ENCODE data around the gene TMEM248. TPM values are rescaled to one million over a fixed set of nuclear protein-coding genes. Genes with fewer than 3 reads are reported as not detected.
"Not testable (repeated sequence)": the region's sequence is repeated elsewhere in the genome, so short reads cannot be mapped to it uniquely, and the experiment has no call there.

The TMEM248 gene
- total RNA-seq, 1 experiment from 2014 or later: 59.3 TPM

- peak overlapping the region; percentile 75 for H3K9ac ChIP-seq (ENCODE audit: low read length)
- H3K9me3 ChIP-seq (ENCODE audit: control insufficient read depth in 1 of 2, insufficient read depth in 1 of 2, low read depth in 1 of 2, low read length in 2 of 2); H2AFZ ChIP-seq (ENCODE audit: low read depth, low read length, poor library complexity, severe bottlenecking); H3K36me3 ChIP-seq (ENCODE audit: control insufficient read depth in 1 of 2, insufficient read depth in 2 of 2, low read length in 2 of 2); POLR2A ChIA-PET; BruUV-seq (replicated peaks); RAD21 ChIA-PET (ENCODE audit: low non-redundant PET in 1 of 2, low total read pairs in 2 of 2, uncharacterized antibody in 2 of 2, unreplicated experiment in 2 of 2); H3K4me1 ChIP-seq (ENCODE audit: control insufficient read depth in 1 of 2, insufficient read depth in 2 of 2, low read length in 2 of 2); CTCF ChIA-PET; H3K27me3 ChIP-seq (ENCODE audit: insufficient read depth, low read length); H3K9me2 ChIP-seq (ENCODE audit: insufficient read depth); H4K20me1 ChIP-seq (ENCODE audit: insufficient read depth): not testable (repeated sequence)
- H3K27ac ChIP-seq (ENCODE audit: low read depth, low read length): peak overlapping the region; percentile 78
- peak; percentile 31; the same call in 1 of the 2 replicates for TF ChIP-seq RAD21 (IDR thresholded peaks at IDR 0.05; ENCODE audit: low read depth)
- peak; percentile 56; the same call in 1 of the 2 replicates for TF ChIP-seq CBX3 (IDR thresholded peaks at IDR 0.05; ENCODE audit: low read depth)
- peak; percentile 30 to 46 (median 39); a peak in 4 of 6 replicates for TF ChIP-seq CTCF (IDR thresholded peaks at IDR 0.05 in 2 of 3, conservative IDR thresholded peaks at IDR 0.05 in 1 of 3; ENCODE audit: borderline replicate concordance in 1 of 3, insufficient read depth in 1 of 3, low read depth in 2 of 3, low read length in 2 of 3)
- peak; percentile 47; the same call in 1 of the 2 replicates for TF ChIP-seq MAX (IDR thresholded peaks at IDR 0.05)
- DNase-seq (ENCODE audit: low read depth, low spot score) (peak; percentile 55), ATAC-seq (peak; percentile 58)
- H3K4me2 ChIP-seq (ENCODE audit: low read length): peak overlapping the region; percentile 79
- peak overlapping the region; percentile 62 to 71 for H3K4me3 ChIP-seq (replicated peaks in 1 of 2; ENCODE audit: low read depth in 1 of 2, low read length in 2 of 2)
- intact Hi-C loops (cut with micrococcal nuclease): loop anchor here (2.0 to 10.0 kb wide), 2 partner anchors 150 to 970 kb away; no protein-coding TSS in a partner anchor
- H3K79me2 ChIP-seq (ENCODE audit: insufficient read depth, low read length): peaks cover 31% of the 10 kb centered on the region
These were observed 73.6 kb downstream of the TMEM248 start for GRCh38 chr7:66994691-66995049.

DNA sequence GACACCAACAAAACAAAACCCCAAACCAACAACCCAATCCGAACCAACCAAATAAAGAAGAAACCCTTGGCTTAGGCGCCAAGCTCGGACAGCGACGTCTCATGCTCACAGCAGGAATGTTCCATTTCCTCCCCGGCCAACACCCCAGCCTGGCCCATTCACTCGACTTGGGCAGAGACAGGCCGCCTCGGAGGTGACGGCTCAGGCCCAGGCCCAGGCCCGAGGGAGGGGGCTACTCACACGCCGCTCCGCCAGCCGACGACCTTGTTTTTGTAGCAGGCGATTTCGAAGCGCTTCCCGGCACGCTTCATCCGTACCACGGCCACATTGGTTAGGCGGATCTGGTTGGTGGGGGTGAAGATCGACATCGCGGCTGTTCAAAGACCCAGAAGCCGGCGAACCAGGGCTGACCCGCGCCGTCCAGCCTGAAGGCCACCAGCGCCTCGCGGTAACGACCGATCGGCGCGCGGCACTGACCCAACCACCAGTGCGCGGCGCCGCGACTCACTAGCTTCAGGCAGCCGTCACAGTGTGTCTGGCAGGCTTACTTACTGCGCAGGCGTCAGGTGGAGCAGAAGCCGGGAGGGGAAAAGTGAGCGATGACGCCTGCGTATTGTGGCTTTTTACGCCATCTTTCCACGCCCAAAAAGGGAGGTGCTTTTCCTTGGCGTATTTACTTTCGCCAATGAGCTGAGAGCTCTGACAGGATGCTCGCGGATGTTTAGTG lies 74.2 kb downstream of the TMEM248 start, which contains the start of gene SBDS:
SBDS (minus strand) TSS at position 537 of the 727 bp plus-strand sequence; CDS start at position 368, 169 bp downstream.
- H3K4me1 ChIP-seq (ENCODE audit: control insufficient read depth in 1 of 2, insufficient read depth in 2 of 2, low read length in 2 of 2); H4K20me1 ChIP-seq (ENCODE audit: insufficient read depth); BruUV-seq (replicated peaks); H3K9me3 ChIP-seq (ENCODE audit: control insufficient read depth in 1 of 2, insufficient read depth in 1 of 2, low read depth in 1 of 2, low read length in 2 of 2); H3K36me3 ChIP-seq (ENCODE audit: control insufficient read depth in 1 of 2, insufficient read depth in 2 of 2, low read length in 2 of 2); CTCF ChIA-PET; H3K9me2 ChIP-seq (ENCODE audit: insufficient read depth); H3K27me3 ChIP-seq (ENCODE audit: insufficient read depth, low read length): not testable (repeated sequence)
- TF ChIP-seq SIN3A (IDR thresholded peaks at IDR 0.05; ENCODE audit: low read depth) (0 out of 2 replicates have a peak, but pooled peaks have one; percentile 65), YY1 (IDR thresholded peaks at IDR 0.05; ENCODE audit: extremely low read depth, insufficient replicate concordance, low read depth, low read length) (peak; percentile 48), SRF (IDR thresholded peaks at IDR 0.05; ENCODE audit: low read depth) (peak; percentile 97), ZFX (IDR thresholded peaks at IDR 0.05) (peak; percentile 44; the same call in 1 of the 2 replicates), TCF7L2 (IDR thresholded peaks at IDR 0.05; ENCODE audit: borderline replicate concordance, extremely low read depth, insufficient read depth, insufficient read length) (peak; percentile 51), POLR2A (IDR thresholded peaks at IDR 0.05; ENCODE audit: borderline replicate concordance, extremely low read depth, insufficient read depth, insufficient read length) (peak; percentile 74), POLR2AphosphoS5 (IDR thresholded peaks at IDR 0.05; ENCODE audit: low read depth, low read length) (peak; percentile 86), JUND (IDR thresholded peaks at IDR 0.05) (peak; percentile 18; the same call in 1 of the 2 replicates), SP1 (IDR thresholded peaks at IDR 0.05; ENCODE audit: low read depth) (peak; percentile 59; the same call in 1 of the 2 replicates), MAX (IDR thresholded peaks at IDR 0.05) (peak; percentile 59), CBX3 (IDR thresholded peaks at IDR 0.05; ENCODE audit: low read depth) (0 out of 2 replicates have a peak, but pooled peaks have one; percentile 7)
- peak within 1 kb of the TSS; percentile 75 for H3K9ac ChIP-seq (ENCODE audit: low read length)
- ChIA-PET POLR2A (interaction anchor here (0.6 kb wide), 1 partner anchor 151 kb away, joined by 4 read pairs; no protein-coding TSS in a partner anchor), RAD21 (ENCODE audit: low non-redundant PET in 1 of 2, low total read pairs in 2 of 2, uncharacterized antibody in 2 of 2, unreplicated experiment in 2 of 2) (interaction anchor here in 1 of 2 experiments (0.6 kb wide), 1 partner anchor 74 kb away, joined by 6 read pairs; the partner anchor contains the start of gene TMEM248)
- H3K4me2 ChIP-seq (ENCODE audit: low read length): peak within 1 kb of the TSS; percentile 79
- peak; percentile 66 for ATAC-seq
- intact Hi-C loops (cut with micrococcal nuclease): loop anchor here (2.0 to 10.0 kb wide), 2 partner anchors 150 to 970 kb away; no protein-coding TSS in a partner anchor
- peaks cover 31% of the 10 kb centered on the region for H3K79me2 ChIP-seq (ENCODE audit: insufficient read depth, low read length)
- peak within 1 kb of the TSS; percentile 22 for H2AFZ ChIP-seq (ENCODE audit: low read depth, low read length, poor library complexity, severe bottlenecking)
- H3K4me3 ChIP-seq (replicated peaks in 1 of 2; ENCODE audit: low read depth in 1 of 2, low read length in 2 of 2): peak within 1 kb of the TSS; percentile 62 to 91
- peak within 1 kb of the TSS; percentile 78 for H3K27ac ChIP-seq (ENCODE audit: low read depth, low read length)
- DNase-seq (ENCODE audit: low read depth, low spot score): peak; percentile 98
